Transverse colon (tissue), 4 donors: ENCODE measurements around the gene FUOM. TPM values are rescaled to one million over a fixed set of nuclear protein-coding genes. Genes with fewer than 3 reads are reported as not detected.
A peak's percentile ranks its signal among the peaks of the same experiment; 100 is the strongest.

Source experiments
- DNase-seq: peaks from one replicate; pipeline ENCODE4 v3.0.0-alpha.2; 2019
- H3K27ac ChIP-seq, 4 donors: fragments of 200-600 bp; sonication (generic); 2 replicates each; pipeline ENCODE4 v1.5.1; 2016 to 2018; ENCODE audit warnings: inconsistent platforms in 4 of 4
- H3K27me3 ChIP-seq: fragments of 200-600 bp; sonication (generic); 2 replicates; pipeline ENCODE4 v1.5.1; 2017; ENCODE audit warnings: inconsistent platforms
- H3K36me3 ChIP-seq, 4 donors: fragments of 200-600 bp; sonication (generic); 2 replicates each; pipeline ENCODE4 v1.5.1; 2017 to 2019; ENCODE audit warnings: inconsistent platforms in 4 of 4
- H3K4me1 ChIP-seq, 4 donors: fragments of 200-600 bp; sonication (generic); 2 replicates each; pipeline ENCODE4 v1.5.1; 2017 to 2020; ENCODE audit warnings: inconsistent platforms in 4 of 4
- H3K4me3 ChIP-seq, 4 donors: fragments of 200-600 bp; sonication (generic); 1 replicate in 1 of 4; 2 replicates in 3 of 4; pipeline versions ENCODE4 v1.5.1 to v1.6.1; 2017 to 2019; ENCODE audit warnings: inconsistent platforms in 4 of 4
- H3K9me3 ChIP-seq, 2 donors: fragments of 200-600 bp; sonication (generic); 2 replicates each; pipeline ENCODE4 v1.5.1; 2017 to 2019; ENCODE audit warnings: inconsistent platforms in 2 of 2
- CTCF ChIP-seq, 5 experiments: fragments of 200-600 bp in 3 of 5; fragments of 450-650 bp in 2 of 5; sonication (generic) in 3 of 5; IDR thresholded peaks; 1 replicate in 2 of 5; 2 replicates in 3 of 5; pipeline ENCODE4 v1.5.1; 2016 to 2017; ENCODE audit warnings: antibody characterized with exemption in 5 of 5, inconsistent platforms in 3 of 5, mild to moderate bottlenecking in 2 of 5, moderate library complexity in 1 of 5
- EP300 ChIP-seq: sonication (generic); formaldehyde crosslinking; IDR thresholded peaks from one replicate; pipeline ENCODE4 v1.6.1; 2017; ENCODE audit warnings: antibody characterized with exemption, low read depth
- POLR2A ChIP-seq: fragments of 450-650 bp; IDR thresholded peaks from one replicate; pipeline ENCODE4 v1.6.1; 2016; ENCODE audit warnings: antibody characterized with exemption, mild to moderate bottlenecking, moderate library complexity
- POLR2AphosphoS5 ChIP-seq, 3 donors: sonication (generic); formaldehyde crosslinking; IDR thresholded peaks; one replicate each; pipeline ENCODE4 v1.6.1; 2016; ENCODE audit warnings: antibody characterized with exemption in 3 of 3
- WGBS, 2 donors: methylation state at CpG; one replicate each; pipeline ENCODE4 v1.1.5; 2018; ENCODE audit warnings: low coverage in 1 of 2; 5-methylcytosine and 5-hydroxymethylcytosine counted together
- in situ Hi-C, 4 donors: fragments of 200-750 bp; cut with MboI; loops; one replicate each; pipeline versions ENCODE4 v1.15.0 to v1.15.1; 2017; ENCODE audit warnings: low sequenced_read_pairs in 3 of 4, low pct_ligation_motif_present in 1 of 4, low pct_unique_long_range_greater_than_20kb in 1 of 4
- intact Hi-C: fragments of 100-400 bp; cut with DNase I; formaldehyde crosslinking; loops from one replicate; pipeline ENCODE4 v1.15.1; 2023; ENCODE audit warnings: low total_unique reads
- total RNA-seq, 4 donors: library from RNA; depleted of rRNA; stranded (reverse); fragments of >200 nt; gene quantifications; one replicate each; pipeline ENCODE4 v1.1.0, GENCODE V29; 2016

The FUOM gene
- total RNA-seq, 4 donors from 2014 or later: 1.2 to 43.3 (median 28.8) TPM

DNA sequence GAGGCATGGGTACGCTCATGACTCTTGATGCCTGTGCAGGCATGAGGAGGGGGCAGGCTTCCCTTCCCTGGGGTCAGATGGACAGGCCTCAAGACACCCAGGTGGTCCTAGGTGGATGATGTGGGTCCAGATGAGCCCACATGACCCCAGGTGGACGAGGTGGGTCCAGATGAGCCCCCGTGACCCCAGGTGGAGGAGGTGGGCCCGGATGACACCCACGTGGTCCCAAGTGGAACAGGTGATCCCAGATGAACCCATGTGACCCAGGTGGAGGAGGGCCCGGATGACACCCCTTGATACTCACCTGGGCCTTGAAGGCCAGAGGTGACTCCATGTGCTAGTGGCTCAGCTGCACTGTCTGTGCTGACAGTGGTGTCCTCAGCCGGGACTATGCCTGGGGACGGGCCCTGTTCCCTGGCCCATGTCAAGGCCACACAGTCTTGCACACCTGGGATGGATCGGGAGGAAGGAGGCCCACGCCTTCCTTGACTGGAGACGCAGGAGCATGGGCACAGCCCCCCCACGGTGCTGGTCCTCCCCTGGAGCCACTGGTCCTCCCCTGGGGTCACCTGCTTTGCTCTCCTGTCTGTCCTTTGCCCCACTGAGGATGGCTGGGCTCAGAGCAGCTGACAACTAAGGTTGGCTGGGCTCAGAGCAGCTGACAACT lies 7.4 kb downstream of the FUOM start:
- Histone ChIP-seq H3K36me3 (no peaks in the 10 kb centered on the region), H3K4me3 (no peak overlapping the region), H3K27ac (no peak overlapping the region), H3K4me1 (peaks cover 5 to 18% (median 11%) of the 10 kb centered on the region in 4 donors), H3K9me3 (no peaks in the 10 kb centered on the region), H3K27me3 (peaks cover 24% of the 10 kb centered on the region)
- no peak for DNase-seq
- intact Hi-C loops (no loop called here), in situ Hi-C loops (no loop called here)
- WGBS, 2 donors: 79% methylated on average over 12 of the region's 12 CpGs; no CpG with 5 or more reads in 1 of the 2 donors
- TF ChIP-seq EP300 (no peak), POLR2AphosphoS5 (IDR thresholded peaks at IDR 0.05) (no peak), POLR2A (no peak), CTCF (IDR thresholded peaks at IDR 0.05) (no peak)

GRCh38 chr10:133349577-133350011 lies 8.2 kb downstream of the FUOM start:
- no peak for DNase-seq
- in situ Hi-C loops: no loop called here
- no peaks in the 10 kb centered on the region for H3K9me3 ChIP-seq
- intact Hi-C loops: no loop called here
- no peaks in the 10 kb centered on the region for H3K36me3 ChIP-seq
- H3K27me3 ChIP-seq: peaks cover 31% of the 10 kb centered on the region
- H3K4me1 ChIP-seq: peaks cover 5 to 18% (median 11%) of the 10 kb centered on the region in 4 donors
- no peak overlapping the region for H3K4me3 ChIP-seq
- H3K27ac ChIP-seq: no peak overlapping the region
- no peak for TF ChIP-seq EP300
- TF ChIP-seq CTCF (IDR thresholded peaks at IDR 0.05): no peak
- TF ChIP-seq POLR2A: no peak
- TF ChIP-seq POLR2AphosphoS5 (IDR thresholded peaks at IDR 0.05): no peak
- WGBS, 2 donors: 61% methylated on average over 7 of the region's 9 CpGs; no CpG with 5 or more reads in 1 of the 2 donors

DNA sequence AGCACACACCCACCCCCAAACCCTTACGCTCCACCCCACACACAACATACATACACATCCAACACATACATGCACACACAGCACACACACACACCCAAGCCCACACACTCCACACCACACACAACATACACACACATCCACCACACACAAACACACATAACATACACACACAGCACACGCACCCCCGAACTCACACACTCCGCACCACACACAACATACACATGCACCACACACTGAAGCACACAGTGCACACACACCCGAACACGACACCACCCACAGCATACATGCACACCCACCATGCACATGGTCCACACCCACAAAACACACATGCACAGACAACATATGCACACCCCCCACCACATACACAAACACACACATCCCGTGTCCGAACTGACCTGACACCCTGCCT lies 8.7 kb downstream of the FUOM start:
- H3K4me3 ChIP-seq: no peak overlapping the region
- H3K4me1 ChIP-seq: peaks cover 5 to 18% (median 11%) of the 10 kb centered on the region in 4 donors
- in situ Hi-C loops: no loop called here
- no peak for DNase-seq
- H3K27me3 ChIP-seq: peaks cover 35% of the 10 kb centered on the region
- no peaks in the 10 kb centered on the region for H3K9me3 ChIP-seq
- TF ChIP-seq CTCF (IDR thresholded peaks at IDR 0.05) (no peak), POLR2AphosphoS5 (IDR thresholded peaks at IDR 0.05) (no peak), POLR2A (no peak), EP300 (no peak)
- H3K36me3 ChIP-seq: no peaks in the 10 kb centered on the region
- WGBS, 2 donors: 80 to 87% methylated on average over 4 to 8 of the region's 8 CpGs
- intact Hi-C loops: no loop called here
- no peak overlapping the region for H3K27ac ChIP-seq

- Histone ChIP-seq H3K27ac (peak overlapping the region in 3 of 4 donors; percentile 46 to 67 (median 53)), H3K4me3 (peak overlapping the region in 2 of 4 donors; percentile 9 to 33), H3K4me1 (peaks cover 5 to 18% (median 11%) of the 10 kb centered on the region in 4 donors), H3K36me3 (no peaks in the 10 kb centered on the region), H3K27me3 (peaks cover 37% of the 10 kb centered on the region), H3K9me3 (no peaks in the 10 kb centered on the region)
- intact Hi-C loops: no loop called here
- in situ Hi-C loops: no loop called here
- DNase-seq: peak; percentile 70
- 36 to 57% methylated on average over 1 to 13 of the region's 16 CpGs for WGBS, 2 donors
- TF ChIP-seq POLR2A: no peak
- peak in 1 of 5 experiments; percentile 21 for TF ChIP-seq CTCF (IDR thresholded peaks at IDR 0.05)
- TF ChIP-seq POLR2AphosphoS5 (IDR thresholded peaks at IDR 0.05): peak in 1 of 3 donors; percentile 8
- no peak for TF ChIP-seq EP300
Observed at GRCh38 chr10:133347710-133348517, 9.9 kb downstream of the FUOM start.
